CD14-positive monocyte (primary cell): ENCODE data around the gene TMEM150C. TPM values are rescaled to one million over a fixed set of nuclear protein-coding genes. Genes with fewer than 3 reads are reported as not detected.

Experiments
- DNase-seq, 3 donors: peaks; one replicate each; pipeline ENCODE4 v3.0.0-alpha.2; 2011 to 2022
- H2AFZ ChIP-seq: 2 replicates; pipeline ENCODE4 v1.6.0; 2012; ENCODE audit warnings: mild to moderate bottlenecking, low read depth, low read length, inconsistent platforms; ENCODE audit not compliant: insufficient read depth, poor library complexity, severe bottlenecking
- H3K27ac ChIP-seq, 2 donors: 1 replicate in 1 of 2; 2 replicates in 1 of 2; pipeline ENCODE4 v1.5.1; 2012 to 2013; ENCODE audit warnings: low read length in 2 of 2, control low read depth in 1 of 2, inconsistent platforms in 1 of 2, low read depth in 1 of 2, mild to moderate bottlenecking in 1 of 2
- H3K27me3 ChIP-seq, 2 donors: one replicate each; pipeline versions ENCODE4 v1.6.0 to v1.6.1; 2011 to 2013; ENCODE audit warnings: low read length in 2 of 2; ENCODE audit not compliant: control insufficient read depth in 2 of 2, insufficient read depth in 2 of 2
- H3K36me3 ChIP-seq, 2 donors: replicated peaks in 1 of 2; 1 replicate in 1 of 2; 2 replicates in 1 of 2; pipeline versions ENCODE4 v1.5.1 to v1.6.1; 2012 to 2013; ENCODE audit warnings: low read length in 2 of 2, control low read depth in 1 of 2, inconsistent platforms in 1 of 2, mild to moderate bottlenecking in 1 of 2; ENCODE audit not compliant: insufficient read depth in 2 of 2, control insufficient read depth in 1 of 2
- H3K4me1 ChIP-seq, 2 donors: 1 replicate in 1 of 2; 2 replicates in 1 of 2; pipeline versions ENCODE4 v1.5.1 to v1.6.1; 2012 to 2013; ENCODE audit warnings: low read length in 2 of 2, control low read depth in 1 of 2, inconsistent platforms in 1 of 2, mild to moderate bottlenecking in 1 of 2, moderate library complexity in 1 of 2; ENCODE audit not compliant: insufficient read depth in 2 of 2, control insufficient read depth in 1 of 2
- H3K4me2 ChIP-seq: replicated peaks from 2 replicates; pipeline ENCODE3; 2012; ENCODE audit warnings: low read length, moderate library complexity, mild to moderate bottlenecking; ENCODE audit not compliant: poor library complexity, severe bottlenecking; ENCODE audit errors: extremely low read depth
- H3K4me3 ChIP-seq, 3 experiments: fragments of 200-600 bp in 1 of 3; sonication (generic) in 1 of 3; replicated peaks in 1 of 3; 1 replicate in 2 of 3; 2 replicates in 1 of 3; pipeline ENCODE4 v1.5.1; 2011 to 2013; ENCODE audit warnings: low read length in 3 of 3, mild to moderate bottlenecking in 3 of 3, control low read depth in 2 of 3, low read depth in 2 of 3, inconsistent platforms in 1 of 3, moderate library complexity in 1 of 3
- H3K79me2 ChIP-seq: 2 replicates; pipeline ENCODE4 v1.6.0; 2012; ENCODE audit warnings: mild to moderate bottlenecking, control low read depth, inconsistent platforms, low read length, moderate library complexity; ENCODE audit not compliant: insufficient read depth
- H3K9ac ChIP-seq: 2 replicates; pipeline ENCODE4 v1.6.0; 2017; ENCODE audit warnings: low read length, mild to moderate bottlenecking; ENCODE audit not compliant: insufficient read depth, poor library complexity, severe bottlenecking
- H3K9me3 ChIP-seq, 2 donors: replicated peaks in 1 of 2; 1 replicate in 1 of 2; 2 replicates in 1 of 2; pipeline versions ENCODE4 v1.5.1 to v1.6.1; 2012 to 2013; ENCODE audit warnings: low read length in 2 of 2, control low read depth in 1 of 2; ENCODE audit not compliant: control insufficient read depth in 1 of 2, insufficient read depth in 1 of 2
- H4K20me1 ChIP-seq: 2 replicates; pipeline ENCODE4 v1.6.0; 2012; ENCODE audit warnings: mild to moderate bottlenecking, low read length, control low read depth, moderate library complexity; ENCODE audit not compliant: insufficient read depth
- H3K27ac Mint-ChIP-seq, 7 donors: one replicate each; pipeline ENCODE4 v1.8.0; 2020; ENCODE audit warnings: mild to moderate bottlenecking in 7 of 7, mixed read lengths in 7 of 7, moderate library complexity in 6 of 7, inconsistent platforms in 2 of 7
- H3K27me3 Mint-ChIP-seq, 3 donors: one replicate each; pipeline ENCODE4 v1.8.0; 2021 to 2022; ENCODE audit warnings: low read depth in 3 of 3, mild to moderate bottlenecking in 3 of 3, mixed read lengths in 3 of 3, moderate library complexity in 3 of 3, inconsistent platforms in 1 of 3
- H3K36me3 Mint-ChIP-seq, 2 donors: one replicate each; pipeline ENCODE4 v1.8.0; 2020; ENCODE audit warnings: mixed read lengths in 2 of 2, inconsistent platforms in 1 of 2, mild to moderate bottlenecking in 1 of 2
- H3K4me1 Mint-ChIP-seq: one replicate; pipeline ENCODE4 v1.8.0; 2020; ENCODE audit warnings: mild to moderate bottlenecking, mixed read lengths
- H3K4me3 Mint-ChIP-seq, 2 donors: one replicate each; pipeline ENCODE4 v1.8.0; 2020; ENCODE audit warnings: mild to moderate bottlenecking in 2 of 2, mixed read lengths in 2 of 2, moderate library complexity in 1 of 2
- H3K9me3 Mint-ChIP-seq, 7 donors: one replicate each; pipeline ENCODE4 v1.8.0; 2020 to 2022; ENCODE audit warnings: mixed read lengths in 7 of 7, mild to moderate bottlenecking in 6 of 7, moderate library complexity in 6 of 7, inconsistent platforms in 2 of 7
- WGBS: methylation state at CpG from one replicate; pipeline ENCODE4 v1.1.5; 2013; ENCODE audit warnings: missing lambda C conversion rate; ENCODE audit not compliant: insufficient coverage; 5-methylcytosine and 5-hydroxymethylcytosine counted together
- intact Hi-C, 2 donors: fragments of 100-400 bp; cut with micrococcal nuclease; formaldehyde crosslinking; loops; one replicate each; pipeline versions ENCODE4 v1.15.0 to v1.15.1; 2023
- polyA plus RNA-seq, 3 donors: library from polyadenylated mRNA; depleted of rRNA in 1 of 3; unstranded in 2 of 3; stranded (reverse) in 1 of 3; fragments of 300-500 nt in 2 of 3; fragments of >200 nt in 1 of 3; fragmentation: Illumina TruSeq in 2 of 3; gene quantifications; 1 replicate in 2 of 3; 2 replicates in 1 of 3; pipeline ENCODE4 v1.2.3, GENCODE V29; 2012 to 2021
- TF ChIP-seq, protein P1 (sequence below): fragments of 200-600 bp; IDR thresholded peaks from one replicate; pipeline ENCODE4 v1.8.0; 2022; ENCODE audit warnings: antibody characterized with exemption, mild to moderate bottlenecking

Gene TMEM150C
- polyA plus RNA-seq, 3 donors, result not detected

DNA sequence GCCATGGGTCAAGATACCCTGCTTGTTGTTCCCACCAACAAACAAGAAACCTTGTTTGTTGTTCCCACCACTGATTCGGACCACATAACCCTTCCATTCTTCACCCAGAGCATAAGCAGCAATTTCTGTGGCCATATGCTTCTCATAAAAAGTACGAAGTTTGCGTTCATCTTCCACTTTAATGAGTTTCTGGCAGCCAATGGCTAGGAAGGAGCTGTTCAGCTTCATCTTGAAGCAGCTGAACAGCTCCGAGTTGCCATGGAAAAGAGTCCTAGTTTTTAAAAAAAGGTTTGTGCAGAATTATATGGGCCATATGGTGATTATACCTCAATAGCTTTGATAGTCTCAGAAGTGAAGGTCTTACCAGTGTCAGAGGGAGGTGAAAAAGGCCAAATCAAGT is 66.1 kb downstream of the TMEM150C start:
- Mint-ChIP-seq H3K9me3 (no peaks in the 10 kb centered on the region), H3K27ac (no peak overlapping the region), H3K27me3 (no peaks in the 10 kb centered on the region), H3K4me1 (peaks cover 5% of the 10 kb centered on the region), H3K36me3 (no peaks in the 10 kb centered on the region), H3K4me3 (no peak overlapping the region)
- no peaks in the 10 kb centered on the region for H3K27me3 ChIP-seq
- WGBS, result 97% methylated on average over 4 of the region's 4 CpGs
- no peak overlapping the region for H3K4me3 ChIP-seq
- no peaks in the 10 kb centered on the region for H3K9me3 ChIP-seq
- H3K4me2 ChIP-seq, result no peak overlapping the region
- H3K4me1 ChIP-seq, result no peaks in the 10 kb centered on the region
- no peak for DNase-seq
- no peaks in the 10 kb centered on the region for H3K79me2 ChIP-seq
- H3K27ac ChIP-seq, result no peak overlapping the region
- TF ChIP-seq, protein P1, sequence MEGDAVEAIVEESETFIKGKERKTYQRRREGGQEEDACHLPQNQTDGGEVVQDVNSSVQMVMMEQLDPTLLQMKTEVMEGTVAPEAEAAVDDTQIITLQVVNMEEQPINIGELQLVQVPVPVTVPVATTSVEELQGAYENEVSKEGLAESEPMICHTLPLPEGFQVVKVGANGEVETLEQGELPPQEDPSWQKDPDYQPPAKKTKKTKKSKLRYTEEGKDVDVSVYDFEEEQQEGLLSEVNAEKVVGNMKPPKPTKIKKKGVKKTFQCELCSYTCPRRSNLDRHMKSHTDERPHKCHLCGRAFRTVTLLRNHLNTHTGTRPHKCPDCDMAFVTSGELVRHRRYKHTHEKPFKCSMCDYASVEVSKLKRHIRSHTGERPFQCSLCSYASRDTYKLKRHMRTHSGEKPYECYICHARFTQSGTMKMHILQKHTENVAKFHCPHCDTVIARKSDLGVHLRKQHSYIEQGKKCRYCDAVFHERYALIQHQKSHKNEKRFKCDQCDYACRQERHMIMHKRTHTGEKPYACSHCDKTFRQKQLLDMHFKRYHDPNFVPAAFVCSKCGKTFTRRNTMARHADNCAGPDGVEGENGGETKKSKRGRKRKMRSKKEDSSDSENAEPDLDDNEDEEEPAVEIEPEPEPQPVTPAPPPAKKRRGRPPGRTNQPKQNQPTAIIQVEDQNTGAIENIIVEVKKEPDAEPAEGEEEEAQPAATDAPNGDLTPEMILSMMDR, result no peak
- H4K20me1 ChIP-seq, result no peaks in the 10 kb centered on the region
- no peak overlapping the region for H3K9ac ChIP-seq
- no peak overlapping the region for H2AFZ ChIP-seq
- intact Hi-C loops, result no loop called here
- H3K36me3 ChIP-seq, result no peaks in the 10 kb centered on the region

DNA sequence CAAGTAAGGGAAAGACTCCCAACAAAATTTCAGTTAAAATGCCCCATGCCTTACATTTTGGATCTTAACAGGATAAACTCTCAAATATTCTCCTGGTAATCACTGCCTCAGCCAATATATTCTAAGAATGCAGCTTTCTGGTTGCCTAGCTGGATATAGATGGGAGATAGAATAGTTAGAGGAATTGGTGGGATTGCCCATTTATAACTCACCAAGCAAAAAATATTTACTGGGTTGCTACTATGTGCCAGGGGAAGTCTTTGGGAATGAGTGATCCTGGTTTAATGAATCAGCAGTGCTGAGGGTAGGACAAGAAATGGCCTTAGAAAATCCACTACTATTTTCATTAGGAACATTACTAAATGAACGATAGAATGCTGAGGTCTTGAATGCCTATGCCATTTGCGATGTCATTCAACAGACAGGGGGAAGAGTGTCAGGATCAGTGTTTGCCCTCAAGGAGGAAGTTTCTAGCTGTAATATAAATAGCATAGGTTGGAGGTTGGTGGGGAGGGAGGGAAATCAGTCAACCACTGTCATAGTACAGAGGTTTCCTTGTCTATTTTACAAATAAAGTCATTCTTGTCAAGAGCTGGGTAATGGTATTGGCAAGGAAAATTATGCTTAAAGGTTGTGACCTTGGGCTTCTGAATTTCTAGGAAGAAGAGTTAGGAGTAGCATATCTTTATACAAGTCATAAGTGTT is 67.9 kb downstream of the TMEM150C start:
- H3K27me3 Mint-ChIP-seq, result peaks cover 0 to 2% (median 0%) of the 10 kb centered on the region in 3 donors
- TF ChIP-seq, protein P1, result no peak
- Histone ChIP-seq H3K4me1 (no peaks in the 10 kb centered on the region), H3K4me3 (no peak overlapping the region), H3K27me3 (no peaks in the 10 kb centered on the region), H3K9ac (no peak overlapping the region), H4K20me1 (no peaks in the 10 kb centered on the region), H2AFZ (no peak overlapping the region), H3K9me3 (no peaks in the 10 kb centered on the region), H3K79me2 (no peaks in the 10 kb centered on the region), H3K4me2 (no peak overlapping the region), H3K36me3 (no peaks in the 10 kb centered on the region), H3K27ac (no peak overlapping the region)
- no CpG with 5 or more reads among the region's 2 CpGs for WGBS
- no peak overlapping the region for H3K4me3 Mint-ChIP-seq
- no peak for DNase-seq
- H3K4me1 Mint-ChIP-seq, result peaks cover 5% of the 10 kb centered on the region
- intact Hi-C loops, result no loop called here
- H3K36me3 Mint-ChIP-seq, result no peaks in the 10 kb centered on the region
- no peak overlapping the region for H3K27ac Mint-ChIP-seq
- H3K9me3 Mint-ChIP-seq, result no peaks in the 10 kb centered on the region
